Muscle of leg (tissue), 9 donors: ENCODE measurements around the gene KCNH1. TPM values are rescaled to one million over a fixed set of nuclear protein-coding genes. Genes with fewer than 3 reads are reported as not detected.

Source experiments
- polyA plus RNA-seq, 8 donors: library from polyadenylated mRNA; unstranded; fragments of 120-200 nt; gene quantifications; one replicate each; pipeline versions ENCODE4 v1.2.1 to v1.2.3, GENCODE V29; 2013; ENCODE audit warnings: inconsistent platforms in 1 of 8, low replicate concordance in 1 of 8; ENCODE audit not compliant: insufficient read length in 8 of 8, insufficient read depth in 1 of 8
- total RNA-seq: library from RNA; stranded (reverse); fragments of 120-200 nt; gene quantifications from one replicate; pipeline ENCODE4 v1.2.4, GENCODE V29; 2013

The KCNH1 gene
- total and polyA plus RNA-seq, 9 donors: 0.19 to 0.51 (median 0.28) TPM

Other genes starting within 250 kb of the KCNH1 start
- gene RCOR3, start 125.2 kb upstream of the KCNH1 start, total RNA-seq: 24.6 TPM
- gene RCOR3, start 125.2 kb upstream of the KCNH1 start, polyA plus RNA-seq: 10 to 100 TPM; 36.6 to 49.5 (median 41.9) TPM
- 17.0 TPM for gene TRAF5, start 192.7 kb upstream of the KCNH1 start, total RNA-seq
- gene TRAF5, start 192.7 kb upstream of the KCNH1 start, polyA plus RNA-seq: 10 to 100 TPM; 14.7 to 34.9 (median 20.7) TPM